ENCODE data around the gene LSS.
"Not testable (repeated sequence)": the region's sequence is repeated elsewhere in the genome, so short reads cannot be mapped to it uniquely, and the experiment has no call there.

Gene LSS

DNA sequence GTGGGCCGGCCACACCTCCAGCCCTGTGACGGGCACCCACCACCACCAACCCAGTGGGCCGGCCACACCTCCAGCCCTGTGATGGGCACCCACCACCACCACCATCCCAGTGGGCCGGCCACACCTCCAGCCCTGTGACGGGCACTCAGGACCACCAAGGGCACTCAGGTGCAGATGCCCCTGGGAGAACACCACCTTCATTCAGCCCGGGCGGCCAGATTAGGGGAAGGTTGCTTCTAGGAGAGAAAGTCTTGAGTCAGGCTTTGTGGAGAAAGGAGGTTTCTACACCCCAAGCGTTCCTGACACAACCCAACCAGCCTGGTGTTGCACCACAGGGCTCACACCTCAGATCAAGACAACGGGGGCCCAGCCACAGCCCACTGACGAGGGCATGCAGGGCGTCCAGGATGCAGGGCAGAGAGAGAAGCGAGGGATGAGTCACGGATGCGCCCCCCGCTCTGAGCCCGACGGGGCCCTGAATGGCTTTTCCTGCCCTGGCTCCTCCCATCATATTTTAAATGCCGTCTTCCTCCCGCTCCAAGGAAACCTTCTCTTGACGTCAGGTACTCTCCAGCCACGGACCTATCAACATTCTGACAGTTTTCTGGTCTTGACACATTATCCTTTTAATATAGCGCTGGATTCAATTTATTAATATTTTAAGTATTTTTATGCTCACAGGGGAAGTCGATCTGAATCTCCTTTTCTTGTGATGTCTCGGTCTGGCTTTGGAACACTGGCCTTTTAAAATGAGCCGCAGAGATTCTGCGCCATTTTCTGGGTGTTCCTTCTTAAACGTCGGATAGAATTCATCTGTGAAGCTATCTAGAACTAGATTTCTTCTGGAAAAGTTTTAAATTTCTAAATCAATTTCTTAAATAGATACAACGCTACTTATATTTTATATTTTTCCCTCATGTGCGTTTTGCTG, 43.7 kb downstream of the LSS start:
- DNase-seq: peak; percentile 5

GRCh38 chr21:46183910-46184624, 44.5 kb downstream of the LSS start, which contains the start of gene SPATC1L:
SPATC1L (minus strand) TSS chr21:46184459; CDS start chr21:46182816, 1,643 bp downstream.
- DNase-seq: peak; percentile 60

GRCh38 chr21:46183337-46183909, 45.2 kb downstream of the LSS start:
- DNase-seq: not testable (repeated sequence)

DNA sequence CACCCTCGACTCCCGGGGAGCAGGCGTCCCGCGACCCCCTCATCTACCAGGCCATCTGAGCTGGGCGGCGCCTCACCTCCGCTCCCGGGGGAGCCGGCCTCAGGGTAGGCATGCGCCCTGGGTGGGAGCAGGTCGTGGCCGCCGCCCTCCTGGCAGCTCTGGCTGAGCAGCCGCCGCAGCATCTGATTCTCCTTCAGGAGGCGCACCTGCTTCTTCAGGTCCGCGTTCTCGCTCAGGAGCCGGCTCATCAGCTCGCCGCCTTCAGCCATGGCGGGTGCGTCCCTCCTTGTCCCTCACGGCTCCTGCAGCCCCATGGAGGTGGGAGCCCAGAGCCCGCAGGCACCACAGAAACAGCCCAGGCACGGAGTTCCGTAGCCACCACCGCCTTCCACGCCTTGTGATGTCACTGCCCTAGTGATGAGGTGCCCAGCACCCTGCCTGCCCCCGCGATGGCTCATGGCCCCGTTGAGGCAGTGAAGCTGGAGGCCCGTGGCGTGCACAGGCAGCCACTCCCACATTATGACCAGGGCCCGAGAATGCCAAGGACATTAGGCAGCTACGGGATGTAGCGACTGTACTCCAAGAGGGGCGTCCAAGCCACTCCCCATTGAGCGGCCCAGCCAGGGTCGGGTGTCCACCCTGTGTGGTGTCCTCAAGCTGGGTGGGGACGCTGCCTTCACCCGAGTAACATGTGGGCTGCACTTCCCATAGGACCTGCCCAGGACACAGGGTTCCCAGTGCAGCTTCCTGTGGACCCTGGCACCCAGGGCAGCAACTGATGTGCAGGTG, 45.8 kb downstream of the LSS start:
- DNase-seq: no peak

- no peak for DNase-seq
These were observed 46.5 kb downstream of the LSS start for GRCh38 chr21:46181953-46182547.

- no peak for DNase-seq
These were observed 47.1 kb downstream of the LSS start for GRCh38 chr21:46181436-46181835.

GRCh38 chr21:46180778-46181391, 47.7 kb downstream of the LSS start:
- no peak for DNase-seq

DNA sequence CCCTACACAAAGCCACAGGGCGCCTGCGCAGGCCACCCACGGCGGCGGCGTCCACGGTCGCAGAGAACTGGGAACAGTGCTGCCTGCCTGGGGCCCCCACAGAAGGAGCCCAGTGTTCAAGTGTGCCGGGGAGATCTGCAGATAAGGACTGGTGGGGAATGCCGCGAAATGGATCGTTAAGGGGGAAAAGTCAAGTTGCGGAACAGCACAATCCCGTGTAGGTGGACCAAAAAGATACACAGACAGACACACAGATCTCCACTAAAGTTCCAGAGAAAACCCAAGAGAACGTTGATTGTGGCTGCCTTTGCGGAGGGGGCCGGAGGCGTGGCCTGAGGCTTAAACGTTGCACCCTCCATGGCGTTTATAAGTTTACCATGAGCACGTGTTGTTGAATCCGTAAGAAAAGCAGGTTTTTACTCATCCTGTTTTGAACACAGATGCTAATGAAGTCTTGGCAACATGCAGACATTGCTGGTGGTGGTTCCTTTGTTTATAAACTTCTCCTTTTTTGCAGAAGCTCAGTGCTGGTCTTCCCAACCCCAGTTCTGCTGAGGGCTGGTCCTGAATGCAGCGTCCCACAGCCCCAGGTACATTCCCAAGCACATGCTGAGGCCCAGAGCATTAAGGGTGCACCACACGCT, 48.4 kb downstream of the LSS start:
- no peak for DNase-seq

- DNase-seq: no peak
These were observed 48.9 kb downstream of the LSS start for GRCh38 chr21:46179708-46180078.

GRCh38 chr21:46178961-46179360, 49.6 kb downstream of the LSS start:
- no peak for DNase-seq

GRCh38 chr21:46176443-46177129, 52.0 kb downstream of the LSS start:
- DNase-seq: not testable (repeated sequence)

- DNase-seq: no peak
These were observed 55.0 kb downstream of the LSS start for GRCh38 chr21:46173573-46173972.

DNA sequence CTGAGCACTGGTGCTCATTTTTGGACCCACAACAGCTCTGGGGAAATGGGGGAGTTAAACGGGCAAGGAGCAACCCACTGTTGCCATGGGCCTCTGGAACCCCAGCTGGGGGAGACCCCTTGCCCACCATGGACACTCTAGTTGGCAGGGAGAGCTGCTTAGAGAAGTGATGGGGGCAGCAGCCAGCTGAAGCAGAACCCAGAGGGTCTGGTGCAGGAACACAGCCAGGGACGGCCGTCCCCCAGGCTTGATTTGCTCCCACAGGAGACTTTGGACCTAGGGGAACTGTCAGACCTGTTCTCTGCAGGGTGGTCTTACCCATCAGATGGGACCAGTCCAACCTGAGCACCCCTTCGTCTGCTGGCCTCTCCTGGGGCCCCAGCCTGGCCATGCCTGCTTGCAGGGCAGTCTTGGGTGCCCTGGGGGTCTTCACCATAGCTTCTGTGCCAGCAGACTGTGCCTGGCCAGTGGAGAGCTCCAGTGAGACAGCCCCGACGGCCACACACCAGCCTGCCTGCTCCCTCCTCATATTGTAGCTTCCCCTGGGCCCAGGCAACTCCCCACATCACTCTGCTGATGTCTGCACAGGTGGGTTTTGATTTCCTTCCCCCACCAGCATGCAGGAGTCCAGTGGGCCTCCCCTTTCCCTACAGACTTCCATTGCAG, 55.6 kb downstream of the LSS start:
- no peak for DNase-seq

DNA sequence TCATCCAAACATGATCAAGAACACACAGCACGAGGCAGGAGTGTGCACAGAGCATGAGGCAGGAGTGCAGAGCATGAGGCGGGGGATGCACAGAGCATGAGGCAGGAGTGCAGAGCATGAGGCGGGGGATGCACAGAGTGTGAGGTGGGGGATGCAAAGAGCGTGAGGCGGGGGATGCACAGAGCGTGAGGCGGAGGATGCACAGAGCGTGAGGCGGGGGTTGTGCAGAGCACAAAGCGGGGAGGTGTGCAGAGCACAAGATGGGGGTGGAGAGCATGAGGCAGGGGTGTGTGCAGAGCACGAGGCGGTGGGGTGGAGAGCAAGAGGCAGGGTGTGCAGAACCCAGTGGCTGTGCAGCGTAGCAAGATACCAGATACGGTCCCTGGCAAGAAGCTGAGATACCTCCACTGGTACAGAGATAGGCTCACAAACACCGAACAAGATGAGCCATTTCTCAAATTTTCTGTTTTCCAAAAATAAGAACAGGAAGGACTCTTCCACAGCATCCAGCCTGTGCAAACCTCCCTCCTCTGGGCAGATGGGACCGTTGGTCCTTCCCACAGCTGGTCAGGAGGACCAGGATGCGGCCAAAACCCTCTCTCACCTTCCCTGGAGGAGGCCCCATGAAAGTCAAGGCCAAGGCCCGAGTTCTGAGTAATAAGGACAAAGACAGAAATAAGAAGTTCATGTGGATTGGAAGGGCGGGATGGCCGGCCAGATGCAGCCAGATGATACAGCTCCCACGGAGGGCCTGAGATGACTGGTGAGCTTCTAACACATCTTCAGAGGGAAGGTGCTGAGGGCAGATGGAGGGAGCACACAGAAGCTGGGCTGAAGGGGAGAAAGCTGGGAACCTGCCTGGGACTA, 56.3 kb downstream of the LSS start:
- DNase-seq: no peak

DNA sequence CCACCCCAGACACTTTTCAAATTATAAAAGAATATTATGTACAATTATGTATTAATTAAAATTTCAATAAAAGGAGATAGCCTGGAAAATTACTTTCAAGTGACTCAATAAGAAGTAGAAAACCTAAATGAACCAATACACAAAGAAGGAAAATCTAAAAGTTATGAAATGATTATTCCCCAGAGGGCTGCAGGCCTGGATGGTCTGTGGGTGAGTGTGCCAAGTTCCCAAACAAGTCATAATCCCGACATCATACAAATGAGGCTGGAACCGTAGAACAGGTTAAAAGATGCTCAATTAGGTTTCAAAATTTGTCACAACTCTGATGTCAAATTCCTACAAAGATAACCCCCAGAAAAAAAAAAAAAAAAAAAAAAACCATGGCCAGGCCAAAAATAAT, 57.0 kb downstream of the LSS start:
- DNase-seq: no peak

DNA sequence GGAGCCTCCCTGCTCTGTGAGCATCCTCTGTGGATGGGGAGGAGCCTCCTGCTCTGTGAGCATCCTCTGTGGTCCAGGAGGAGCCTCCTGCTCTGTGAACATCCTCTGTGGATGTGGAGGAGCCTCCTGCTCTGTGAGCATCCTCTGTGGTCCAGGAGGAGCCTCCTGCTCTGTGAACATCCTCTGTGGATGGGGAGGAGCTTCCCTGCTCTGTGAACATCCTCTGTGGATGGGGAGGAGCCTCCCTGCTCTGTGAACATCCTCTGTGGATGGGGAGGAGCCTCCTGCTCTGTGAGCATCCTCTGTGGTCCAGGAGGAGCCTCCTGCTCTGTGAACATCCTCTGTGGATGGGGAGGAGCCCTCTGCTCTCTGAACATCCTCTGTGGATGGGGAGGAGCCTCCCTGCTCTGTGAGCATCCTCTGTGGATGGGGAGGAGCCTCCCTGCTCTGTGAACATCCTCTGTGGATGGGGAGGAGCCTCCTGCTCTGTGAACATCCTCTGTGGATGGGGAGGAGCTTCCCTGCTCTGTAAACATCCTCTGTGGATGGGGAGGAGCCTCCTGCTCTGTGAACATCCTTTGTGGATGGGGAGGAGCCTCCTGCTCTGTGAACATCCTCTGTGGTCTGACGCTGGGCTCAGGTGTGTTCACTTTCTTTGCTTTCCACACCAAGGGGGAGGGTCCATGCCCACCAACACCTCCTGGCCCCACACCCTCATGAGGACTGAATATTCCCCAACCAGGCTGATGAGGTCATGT, 58.0 kb downstream of the LSS start:
- DNase-seq: not testable (repeated sequence)

DNA sequence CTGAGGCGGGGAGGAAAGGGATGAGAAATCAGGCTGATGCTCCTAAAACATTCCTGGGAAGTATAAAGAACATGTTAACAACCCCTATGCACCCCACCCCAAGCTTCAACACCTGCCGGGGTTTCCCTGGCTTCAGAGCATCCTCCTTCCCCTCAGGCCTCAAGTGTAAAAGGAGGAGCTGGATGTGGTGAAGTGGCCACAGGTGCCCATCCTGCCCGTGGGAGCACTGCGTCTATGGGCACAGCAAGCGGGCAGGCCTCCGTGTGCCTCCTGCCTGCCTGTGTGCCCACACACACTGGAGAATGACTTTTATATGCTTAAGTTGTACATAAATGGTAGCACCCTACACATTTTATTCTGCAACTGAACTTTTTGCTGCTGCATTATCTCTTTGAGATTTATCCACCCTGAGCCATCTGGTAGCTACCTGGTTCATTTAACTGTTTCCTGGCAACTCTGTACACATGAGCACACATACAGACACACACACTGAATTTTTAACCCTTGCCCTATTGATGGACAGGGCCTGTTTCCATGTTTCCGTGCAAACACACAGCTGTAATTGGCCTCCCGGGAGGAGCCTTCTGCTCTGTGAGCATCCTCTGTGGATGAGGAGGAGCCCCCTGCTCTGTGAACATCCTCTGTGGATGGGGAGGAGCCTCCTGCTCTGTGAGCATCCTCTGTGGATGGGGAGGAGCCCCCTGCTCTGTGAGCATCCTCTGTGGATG, 59.8 kb downstream of the LSS start:
- DNase-seq: no peak

- DNase-seq: no peak
These were observed 60.3 kb downstream of the LSS start for GRCh38 chr21:46168238-46168637.

Data from DMS 273 treated with DMSO at 0.1 percent for 48 hours (cell line).